SK-N-SH treated with all-trans-retinoic acid at 6 μM for 48 hours (cell line): ENCODE measurements around the gene PDIA5.

Experiments
- ATAC-seq: fragments of 200-7000 bp; cut with Tn5 transposase; 3 replicates; pipeline ENCODE4 v1.9.1; 2020; ENCODE audit warnings: mild to moderate bottlenecking, moderate library complexity
- ARNTL ChIP-seq: fragments of 450-650 bp; formaldehyde crosslinking; IDR thresholded peaks from 2 replicates; pipeline ENCODE4 v1.5.0; 2020; ENCODE audit warnings: low read depth, mild to moderate bottlenecking, moderate library complexity, borderline replicate concordance
- BACH2 ChIP-seq: fragments of 250-450 bp; sonication (Bioruptor Pico); IDR thresholded peaks from 2 replicates; pipeline ENCODE4 v1.9.0; 2021; ENCODE audit warnings: mild to moderate bottlenecking, borderline replicate concordance
- CREB5 ChIP-seq: fragments of 250-450 bp; sonication (Bioruptor Pico); IDR thresholded peaks from 2 replicates; pipeline ENCODE4 v1.5.1; 2020; ENCODE audit warnings: low read depth, mild to moderate bottlenecking, moderate library complexity
- CSDC2 ChIP-seq: fragments of 250-450 bp; sonication (Bioruptor Pico); IDR thresholded peaks from 2 replicates; pipeline ENCODE4 v1.5.0; 2020; ENCODE audit warnings: mild to moderate bottlenecking, moderate library complexity
- CSRNP3 ChIP-seq: fragments of 250-450 bp; sonication (Bioruptor Pico); IDR thresholded peaks from 2 replicates; pipeline ENCODE4 v1.5.1; 2021; ENCODE audit warnings: mild to moderate bottlenecking, moderate library complexity
- ESRRG ChIP-seq: fragments of 250-450 bp; sonication (Bioruptor Pico); IDR thresholded peaks from 2 replicates; pipeline ENCODE4 v1.6.1; 2021; ENCODE audit warnings: mild to moderate bottlenecking
- GLIS3 ChIP-seq: fragments of 250-450 bp; sonication (Bioruptor Pico); IDR thresholded peaks from 2 replicates; pipeline ENCODE4 v1.5.0; 2020; ENCODE audit warnings: mild to moderate bottlenecking, moderate library complexity
- ISL1 ChIP-seq: fragments of 250-450 bp; sonication (Bioruptor Pico); IDR thresholded peaks from 2 replicates; pipeline ENCODE4 v2.1.2; 2022; ENCODE audit warnings: mild to moderate bottlenecking, moderate library complexity
- OSR1 ChIP-seq: fragments of 250-450 bp; sonication (Bioruptor Pico); IDR thresholded peaks from 2 replicates; pipeline ENCODE4 v1.8.0; 2022; ENCODE audit warnings: moderate library complexity, mild to moderate bottlenecking, inconsistent platforms
- PPARA ChIP-seq: fragments of 250-450 bp; sonication (Bioruptor Pico); IDR thresholded peaks from 2 replicates; pipeline ENCODE4 v1.5.0; 2020; ENCODE audit warnings: mild to moderate bottlenecking, borderline replicate concordance
- RARB ChIP-seq: fragments of 250-450 bp; sonication (Bioruptor Pico); IDR thresholded peaks from 2 replicates; pipeline ENCODE4 v1.8.0; 2021; ENCODE audit warnings: mild to moderate bottlenecking, moderate library complexity
- SNAI2 ChIP-seq: fragments of 250-450 bp; sonication (Bioruptor Pico); IDR thresholded peaks from 2 replicates; pipeline ENCODE4 v1.5.0; 2020; ENCODE audit warnings: mild to moderate bottlenecking, moderate library complexity
- TCF4 ChIP-seq: fragments of 250-450 bp; sonication (Bioruptor Pico); IDR thresholded peaks from 2 replicates; pipeline ENCODE4 v1.8.0; 2021; ENCODE audit warnings: mild to moderate bottlenecking, moderate library complexity, borderline replicate concordance
- TOX ChIP-seq: fragments of 250-450 bp; sonication (Bioruptor Pico); IDR thresholded peaks from 2 replicates; pipeline ENCODE4 v1.8.0; 2021; ENCODE audit warnings: mild to moderate bottlenecking, moderate library complexity, borderline replicate concordance
- ZFP3 ChIP-seq: fragments of 250-450 bp; sonication (Bioruptor Pico); IDR thresholded peaks from 2 replicates; pipeline ENCODE4 v1.5.0; 2020; ENCODE audit warnings: mild to moderate bottlenecking, moderate library complexity
- ZFP30 ChIP-seq: fragments of 450-650 bp; formaldehyde crosslinking; IDR thresholded peaks from 2 replicates; pipeline ENCODE4 v1.5.0; 2022; ENCODE audit warnings: mild to moderate bottlenecking, moderate library complexity
- ZNF565 ChIP-seq: fragments of 450-650 bp; formaldehyde crosslinking; conservative IDR thresholded peaks from 2 replicates; pipeline ENCODE4 v1.5.0; 2020; ENCODE audit warnings: low read depth, mild to moderate bottlenecking, moderate library complexity
- ZNF8 ChIP-seq: fragments of 450-650 bp; formaldehyde crosslinking; IDR thresholded peaks from 2 replicates; pipeline ENCODE4 v1.5.0; 2020; ENCODE audit warnings: mild to moderate bottlenecking, moderate library complexity
- TF ChIP-seq, protein P1 (sequence below): fragments of 250-450 bp; sonication (Bioruptor Pico); IDR thresholded peaks from 2 replicates; pipeline ENCODE4 v1.5.0; 2020; ENCODE audit warnings: mild to moderate bottlenecking, moderate library complexity
- TF ChIP-seq, protein P2 (sequence below): fragments of 250-450 bp; sonication (Bioruptor Pico); IDR thresholded peaks from 2 replicates; pipeline ENCODE4 v1.8.0; 2021; ENCODE audit warnings: low read depth, mild to moderate bottlenecking, moderate library complexity, borderline replicate concordance

Gene PDIA5

GRCh38 chr3:123100193-123100776, 33.5 kb downstream of the PDIA5 start:
- TF ChIP-seq ESRRG = no peak
- no peak for TF ChIP-seq SNAI2 (CRISPR knock-in tag)
- no peak for TF ChIP-seq GLIS3 (CRISPR knock-in tag)
- TF ChIP-seq, protein P1, sequence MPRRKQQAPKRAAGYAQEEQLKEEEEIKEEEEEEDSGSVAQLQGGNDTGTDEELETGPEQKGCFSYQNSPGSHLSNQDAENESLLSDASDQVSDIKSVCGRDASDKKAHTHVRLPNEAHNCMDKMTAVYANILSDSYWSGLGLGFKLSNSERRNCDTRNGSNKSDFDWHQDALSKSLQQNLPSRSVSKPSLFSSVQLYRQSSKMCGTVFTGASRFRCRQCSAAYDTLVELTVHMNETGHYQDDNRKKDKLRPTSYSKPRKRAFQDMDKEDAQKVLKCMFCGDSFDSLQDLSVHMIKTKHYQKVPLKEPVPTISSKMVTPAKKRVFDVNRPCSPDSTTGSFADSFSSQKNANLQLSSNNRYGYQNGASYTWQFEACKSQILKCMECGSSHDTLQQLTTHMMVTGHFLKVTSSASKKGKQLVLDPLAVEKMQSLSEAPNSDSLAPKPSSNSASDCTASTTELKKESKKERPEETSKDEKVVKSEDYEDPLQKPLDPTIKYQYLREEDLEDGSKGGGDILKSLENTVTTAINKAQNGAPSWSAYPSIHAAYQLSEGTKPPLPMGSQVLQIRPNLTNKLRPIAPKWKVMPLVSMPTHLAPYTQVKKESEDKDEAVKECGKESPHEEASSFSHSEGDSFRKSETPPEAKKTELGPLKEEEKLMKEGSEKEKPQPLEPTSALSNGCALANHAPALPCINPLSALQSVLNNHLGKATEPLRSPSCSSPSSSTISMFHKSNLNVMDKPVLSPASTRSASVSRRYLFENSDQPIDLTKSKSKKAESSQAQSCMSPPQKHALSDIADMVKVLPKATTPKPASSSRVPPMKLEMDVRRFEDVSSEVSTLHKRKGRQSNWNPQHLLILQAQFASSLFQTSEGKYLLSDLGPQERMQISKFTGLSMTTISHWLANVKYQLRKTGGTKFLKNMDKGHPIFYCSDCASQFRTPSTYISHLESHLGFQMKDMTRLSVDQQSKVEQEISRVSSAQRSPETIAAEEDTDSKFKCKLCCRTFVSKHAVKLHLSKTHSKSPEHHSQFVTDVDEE (CRISPR knock-in tag) = no peak
- no peak for TF ChIP-seq CREB5 (CRISPR knock-in tag)
- no peak for TF ChIP-seq ARNTL
- no peak for TF ChIP-seq ZFP30 (CRISPR knock-in tag)
- no peak for TF ChIP-seq BACH2 (CRISPR knock-in tag)
- no peak for ATAC-seq

- ATAC-seq = no peak
- no peak for TF ChIP-seq TOX (CRISPR knock-in tag)
- TF ChIP-seq SNAI2 (CRISPR knock-in tag) = no peak
- no peak for TF ChIP-seq CREB5 (CRISPR knock-in tag)
- no peak for TF ChIP-seq ZFP3 (CRISPR knock-in tag)
- no peak for TF ChIP-seq CSRNP3 (CRISPR knock-in tag)
- no peak for TF ChIP-seq ZNF565
- TF ChIP-seq PPARA (CRISPR knock-in tag) = no peak
- no peak for TF ChIP-seq OSR1 (CRISPR knock-in tag)
Observed at GRCh38 chr3:123102249-123102648, 35.4 kb downstream of the PDIA5 start.

DNA sequence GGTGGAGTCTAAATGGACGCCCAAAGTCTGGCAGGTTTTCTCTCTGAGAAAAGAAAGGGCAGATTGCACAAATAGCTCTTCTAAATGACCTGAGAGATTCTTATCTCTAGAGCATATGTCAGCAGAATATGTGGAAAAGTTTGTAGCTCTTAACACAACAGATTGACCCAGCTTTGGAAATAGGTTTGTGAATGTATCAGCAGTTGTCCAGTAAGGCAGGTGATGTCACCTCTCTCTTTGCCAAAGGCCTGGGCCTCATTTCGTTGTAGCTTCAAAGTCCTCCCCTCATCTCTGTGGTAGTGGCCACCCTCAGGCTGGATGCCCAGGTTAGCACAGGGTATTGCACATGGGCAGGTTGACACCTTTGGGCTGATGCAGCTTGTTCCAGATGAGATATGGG, 36.0 kb downstream of the PDIA5 start:
- TF ChIP-seq CREB5 (CRISPR knock-in tag) (no peak), GLIS3 (CRISPR knock-in tag) (no peak), CSRNP3 (CRISPR knock-in tag) (no peak), TCF4 (CRISPR knock-in tag) (no peak), ARNTL (no peak), ZFP3 (CRISPR knock-in tag) (no peak), PPARA (CRISPR knock-in tag) (no peak), SNAI2 (CRISPR knock-in tag) (no peak), TOX (CRISPR knock-in tag) (no peak), RARB (CRISPR knock-in tag) (no peak), ZNF8 (CRISPR knock-in tag) (no peak), ESRRG (no peak), ZFP30 (CRISPR knock-in tag) (no peak), ISL1 (CRISPR knock-in tag) (no peak), BACH2 (CRISPR knock-in tag) (no peak), CSDC2 (CRISPR knock-in tag) (no peak), ZNF565 (no peak)
- TF ChIP-seq, protein P1 (CRISPR knock-in tag) = no peak
- TF ChIP-seq, protein P2, sequence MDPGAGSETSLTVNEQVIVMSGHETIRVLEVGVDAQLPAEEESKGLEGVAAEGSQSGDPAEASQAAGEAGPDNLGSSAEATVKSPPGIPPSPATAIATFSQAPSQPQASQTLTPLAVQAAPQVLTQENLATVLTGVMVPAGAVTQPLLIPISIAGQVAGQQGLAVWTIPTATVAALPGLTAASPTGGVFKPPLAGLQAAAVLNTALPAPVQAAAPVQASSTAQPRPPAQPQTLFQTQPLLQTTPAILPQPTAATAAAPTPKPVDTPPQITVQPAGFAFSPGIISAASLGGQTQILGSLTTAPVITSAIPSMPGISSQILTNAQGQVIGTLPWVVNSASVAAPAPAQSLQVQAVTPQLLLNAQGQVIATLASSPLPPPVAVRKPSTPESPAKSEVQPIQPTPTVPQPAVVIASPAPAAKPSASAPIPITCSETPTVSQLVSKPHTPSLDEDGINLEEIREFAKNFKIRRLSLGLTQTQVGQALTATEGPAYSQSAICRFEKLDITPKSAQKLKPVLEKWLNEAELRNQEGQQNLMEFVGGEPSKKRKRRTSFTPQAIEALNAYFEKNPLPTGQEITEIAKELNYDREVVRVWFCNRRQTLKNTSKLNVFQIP = no peak
- no peak for ATAC-seq
